OCI-LY7 (cell line): ENCODE measurements around the gene HELZ. TPM values are rescaled to one million over a fixed set of nuclear protein-coding genes. Genes with fewer than 3 reads are reported as not detected.
"Not testable (repeated sequence)": the region's sequence is repeated elsewhere in the genome, so short reads cannot be mapped to it uniquely, and the experiment has no call there.

Source experiments
- BruUV-seq: library from RNA; stranded (reverse); fragments of 400-500 nt; replicated peaks from 2 replicates; lab custom pipeline; 2021; lab: Mats Ljungman, UMichigan
- CTCF ChIA-PET: fragments of 300-600 bp; sonication (Branson Sonifier 250); formaldehyde crosslinking; loops from one replicate; lab custom pipeline; 2022; ENCODE audit warnings: antibody characterized with exemption; ENCODE audit not compliant: unreplicated experiment; lab: Charles Lee
- POLR2A ChIA-PET: fragments of 300-600 bp; sonication (Branson Sonifier 250); formaldehyde crosslinking; loops from one replicate; lab custom pipeline; 2022; ENCODE audit warnings: antibody characterized with exemption; lab: Charles Lee
- DNase-seq: peaks from one replicate; pipeline ENCODE4 v3.0.0-alpha.2; 2015; ENCODE audit warnings: low spot score
- H2AFZ ChIP-seq: fragments of 200-600 bp; sonication (generic), shearing (Covaris generic); 2 replicates; pipeline ENCODE4 v1.6.1; 2014; ENCODE audit warnings: mild to moderate bottlenecking, antibody characterized with exemption, low read length, moderate library complexity
- H3K27ac ChIP-seq: fragments of 200-600 bp; sonication (generic); 2 replicates; pipeline ENCODE4 v1.5.1; 2014; ENCODE audit warnings: mixed run types, low read depth, mild to moderate bottlenecking, moderate library complexity, low read length, inconsistent platforms; ENCODE audit not compliant: poor library complexity, severe bottlenecking
- H3K36me3 ChIP-seq: fragments of 200-600 bp; sonication (generic); 2 replicates; pipeline ENCODE4 v1.6.1; 2014; ENCODE audit warnings: mild to moderate bottlenecking, antibody characterized with exemption, low read length, moderate library complexity, mixed read lengths; ENCODE audit not compliant: insufficient read depth
- H3K4me1 ChIP-seq: fragments of 200-600 bp; sonication (generic); 2 replicates; pipeline ENCODE4 v1.5.1; 2014; ENCODE audit warnings: mild to moderate bottlenecking, low read length; ENCODE audit not compliant: insufficient read depth, poor library complexity, severe bottlenecking
- H3K4me2 ChIP-seq: fragments of 200-600 bp; sonication (generic); 2 replicates; pipeline ENCODE4 v1.6.1; 2014; ENCODE audit warnings: mild to moderate bottlenecking, low read length
- H3K4me3 ChIP-seq: fragments of 200-600 bp; sonication (generic); 2 replicates; pipeline ENCODE4 v1.5.1; 2014; ENCODE audit warnings: mild to moderate bottlenecking, low read depth, low read length; ENCODE audit not compliant: poor library complexity, severe bottlenecking
- H3K79me2 ChIP-seq: fragments of 200-600 bp; sonication (generic); 2 replicates; pipeline ENCODE4 v1.6.1; 2016; ENCODE audit warnings: low read depth, mild to moderate bottlenecking, low read length, moderate library complexity, mixed read lengths; ENCODE audit not compliant: insufficient read depth
- H3K9me2 ChIP-seq: fragments of 200-600 bp; sonication (generic); 2 replicates; pipeline ENCODE4 v1.6.1; 2016; ENCODE audit warnings: mild to moderate bottlenecking, low read length, mixed read lengths; ENCODE audit not compliant: insufficient read depth
- H3K9me3 ChIP-seq: fragments of 200-600 bp; sonication (generic); 2 replicates; pipeline ENCODE4 v1.6.1; 2014; ENCODE audit warnings: mild to moderate bottlenecking, mixed run types, low read length, mixed read lengths
- H4K20me1 ChIP-seq: fragments of 200-600 bp; sonication (generic); 2 replicates; pipeline ENCODE4 v1.6.1; 2014; ENCODE audit warnings: mild to moderate bottlenecking, antibody characterized with exemption, low read length, moderate library complexity, mixed read lengths; ENCODE audit not compliant: insufficient read depth
- EZH2phosphoT487 ChIP-seq: fragments of 200-600 bp; sonication (generic); IDR thresholded peaks from 2 replicates; pipeline ENCODE4 v1.6.1; 2018; ENCODE audit warnings: low read depth, borderline replicate concordance, mild to moderate bottlenecking, mixed run types, antibody characterized with exemption, low read length, moderate library complexity, mixed read lengths
- intact Hi-C: fragments of 100-400 bp; cut with micrococcal nuclease; formaldehyde crosslinking; loops from one replicate; pipeline ENCODE4 v1.10.0; 2022; ENCODE audit not compliant: unreplicated experiment
- total RNA-seq, 2 experiments: library from RNA; depleted of rRNA in 1 of 2; stranded (reverse); fragments of >200 nt in 1 of 2; shearing (Covaris generic) in 1 of 2; gene quantifications; 2 replicates each; pipeline ENCODE4 v1.2.3, GENCODE V29; 2014 to 2022
- TF ChIP-seq, protein P1 (sequence below): fragments of 200-600 bp; sonication (generic); conservative IDR thresholded peaks from 2 replicates; pipeline ENCODE4 v1.5.1; 2014; ENCODE audit warnings: mild to moderate bottlenecking, antibody characterized with exemption, low read length, moderate library complexity, mixed read lengths

Gene HELZ
- total RNA-seq, 2 experiments from 2014 or later, result 33.9 to 58.9 TPM

DNA sequence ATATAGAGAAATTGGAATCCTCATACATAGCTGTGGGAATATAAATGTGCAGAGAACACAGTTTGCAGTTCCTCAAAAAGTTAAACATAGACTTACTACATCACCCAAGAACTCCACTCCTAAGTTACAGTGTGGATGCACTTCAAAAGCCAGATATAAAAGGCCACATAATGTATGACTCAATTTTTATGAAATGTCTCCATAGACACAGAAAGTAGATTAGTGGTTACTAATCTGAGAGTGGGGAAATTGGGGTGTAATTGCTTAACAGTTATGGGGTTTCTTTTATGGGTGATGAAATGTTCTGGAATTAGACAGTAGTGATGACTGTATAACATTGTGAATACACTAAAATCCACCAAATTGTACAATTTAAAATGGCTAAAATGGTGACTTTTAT is 139.8 kb downstream of the HELZ start:
- H3K27ac ChIP-seq, result no peak overlapping the region
- H3K79me2 ChIP-seq, result no peaks in the 10 kb centered on the region
- no peaks in the 10 kb centered on the region for H3K9me3 ChIP-seq
- no peaks in the 10 kb centered on the region for H3K4me1 ChIP-seq
- H4K20me1 ChIP-seq, result no peaks in the 10 kb centered on the region
- CTCF ChIA-PET, result no interaction called here
- TF ChIP-seq EZH2phosphoT487, result no peak
- TF ChIP-seq, protein P1, sequence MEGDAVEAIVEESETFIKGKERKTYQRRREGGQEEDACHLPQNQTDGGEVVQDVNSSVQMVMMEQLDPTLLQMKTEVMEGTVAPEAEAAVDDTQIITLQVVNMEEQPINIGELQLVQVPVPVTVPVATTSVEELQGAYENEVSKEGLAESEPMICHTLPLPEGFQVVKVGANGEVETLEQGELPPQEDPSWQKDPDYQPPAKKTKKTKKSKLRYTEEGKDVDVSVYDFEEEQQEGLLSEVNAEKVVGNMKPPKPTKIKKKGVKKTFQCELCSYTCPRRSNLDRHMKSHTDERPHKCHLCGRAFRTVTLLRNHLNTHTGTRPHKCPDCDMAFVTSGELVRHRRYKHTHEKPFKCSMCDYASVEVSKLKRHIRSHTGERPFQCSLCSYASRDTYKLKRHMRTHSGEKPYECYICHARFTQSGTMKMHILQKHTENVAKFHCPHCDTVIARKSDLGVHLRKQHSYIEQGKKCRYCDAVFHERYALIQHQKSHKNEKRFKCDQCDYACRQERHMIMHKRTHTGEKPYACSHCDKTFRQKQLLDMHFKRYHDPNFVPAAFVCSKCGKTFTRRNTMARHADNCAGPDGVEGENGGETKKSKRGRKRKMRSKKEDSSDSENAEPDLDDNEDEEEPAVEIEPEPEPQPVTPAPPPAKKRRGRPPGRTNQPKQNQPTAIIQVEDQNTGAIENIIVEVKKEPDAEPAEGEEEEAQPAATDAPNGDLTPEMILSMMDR, result no peak
- H3K36me3 ChIP-seq, result peaks cover 61% of the 10 kb centered on the region
- H3K4me3 ChIP-seq, result no peak overlapping the region
- no peak overlapping the region for H3K4me2 ChIP-seq
- DNase-seq, result no peak
- BruUV-seq, result no TSS peak
- no peak overlapping the region for H2AFZ ChIP-seq
- no peaks in the 10 kb centered on the region for H3K9me2 ChIP-seq
- intact Hi-C loops, result no loop called here
- POLR2A ChIA-PET, result interaction anchor here (1.3 kb wide), 1 partner anchor 14 kb away, joined by 3 read pairs; no protein-coding TSS in a partner anchor

DNA sequence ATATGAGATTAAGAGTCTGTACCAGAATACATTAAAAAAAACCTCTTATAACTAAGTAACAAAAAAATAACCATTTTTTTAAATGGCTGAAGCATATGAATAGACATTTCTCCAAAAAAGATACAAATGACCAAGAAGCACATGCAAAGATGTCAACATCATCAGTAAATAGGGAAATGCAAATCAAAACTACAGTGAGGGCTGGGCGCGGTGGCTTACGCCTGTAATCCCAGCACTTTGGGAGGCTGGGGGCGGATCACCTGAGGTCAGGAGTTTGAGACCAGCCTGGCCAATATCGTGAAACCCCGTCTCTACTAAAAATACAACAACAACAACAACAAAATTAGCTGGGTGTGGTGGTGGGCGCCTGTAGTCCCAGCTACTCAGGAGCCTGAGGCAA is 140.4 kb downstream of the HELZ start:
- H3K4me2 ChIP-seq, H2AFZ ChIP-seq, BruUV-seq, H3K27ac ChIP-seq, H3K9me3 ChIP-seq, intact Hi-C loops, H4K20me1 ChIP-seq, H3K9me2 ChIP-seq, H3K79me2 ChIP-seq, H3K4me1 ChIP-seq, DNase-seq, CTCF ChIA-PET, H3K4me3 ChIP-seq, POLR2A ChIA-PET: not testable (repeated sequence)
- peaks cover 64% of the 10 kb centered on the region for H3K36me3 ChIP-seq

DNA sequence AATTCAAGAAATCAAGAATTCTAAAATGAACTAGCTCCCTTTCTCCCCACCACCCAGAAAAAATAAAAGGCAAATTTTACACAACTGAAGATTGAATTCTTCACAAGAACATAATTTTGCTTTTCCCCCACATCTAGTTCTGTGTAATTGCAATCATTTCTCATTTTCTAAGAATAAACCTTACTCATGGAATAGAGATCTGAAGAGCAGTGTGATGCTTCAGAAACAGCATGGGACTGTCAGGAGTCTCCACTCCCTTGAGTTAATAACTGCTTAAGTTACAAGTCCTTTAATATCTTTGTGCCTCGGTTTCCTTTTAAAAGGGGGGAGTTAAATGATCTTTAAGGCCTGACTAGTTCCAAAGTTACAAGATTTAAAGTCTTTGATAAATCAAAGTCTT is 147.0 kb downstream of the HELZ start:
- no peaks in the 10 kb centered on the region for H3K9me3 ChIP-seq
- H3K9me2 ChIP-seq, result no peaks in the 10 kb centered on the region
- intact Hi-C loops, result no loop called here
- peaks cover 12% of the 10 kb centered on the region for H3K36me3 ChIP-seq
- ChIA-PET CTCF (no interaction called here), POLR2A (interaction anchor here (0.6 to 1.0 kb wide), 2 partner anchors 10 to 164 kb away, joined by 3 to 4 read pairs; no protein-coding TSS in a partner anchor)
- no peak overlapping the region for H3K27ac ChIP-seq
- no peak for DNase-seq
- no peaks in the 10 kb centered on the region for H3K4me1 ChIP-seq
- no peaks in the 10 kb centered on the region for H4K20me1 ChIP-seq
- TF ChIP-seq, protein P1, result no peak
- TF ChIP-seq EZH2phosphoT487, result no peak
- no peak overlapping the region for H3K4me3 ChIP-seq
- no peaks in the 10 kb centered on the region for H3K79me2 ChIP-seq
- H2AFZ ChIP-seq, result no peak overlapping the region
- BruUV-seq, result no TSS peak
- no peak overlapping the region for H3K4me2 ChIP-seq
